PFSK-1 (cell line): Measurements from ENCODE around the gene KMT2B.

Experiments used
- POLR2AphosphoS5 ChIP-seq: IDR thresholded peaks from 2 replicates; pipeline ENCODE4 v1.6.1; 2012; ENCODE audit warnings: low read depth, mild to moderate bottlenecking, control low read depth, low read length, moderate library complexity
- SIN3A ChIP-seq: IDR thresholded peaks from 2 replicates; pipeline ENCODE4 v1.6.1; 2012; ENCODE audit warnings: mild to moderate bottlenecking, low read length, moderate library complexity, borderline replicate concordance; ENCODE audit not compliant: insufficient read depth
- TAF1 ChIP-seq: IDR thresholded peaks from 2 replicates; pipeline ENCODE4 v1.6.1; 2012; ENCODE audit warnings: low read length, control low read depth, borderline replicate concordance; ENCODE audit not compliant: insufficient read depth
- TF ChIP-seq, protein P1 (sequence below), 2 experiments: IDR thresholded peaks; 2 replicates each; pipeline versions ENCODE4 v1.6.1 to v1.8.0; 2011 to 2012; ENCODE audit warnings: low read depth in 2 of 2, low read length in 2 of 2, control low read depth in 1 of 2, inconsistent platforms in 1 of 2, mild to moderate bottlenecking in 1 of 2, moderate library complexity in 1 of 2; ENCODE audit not compliant: insufficient read depth in 1 of 2

DNA sequence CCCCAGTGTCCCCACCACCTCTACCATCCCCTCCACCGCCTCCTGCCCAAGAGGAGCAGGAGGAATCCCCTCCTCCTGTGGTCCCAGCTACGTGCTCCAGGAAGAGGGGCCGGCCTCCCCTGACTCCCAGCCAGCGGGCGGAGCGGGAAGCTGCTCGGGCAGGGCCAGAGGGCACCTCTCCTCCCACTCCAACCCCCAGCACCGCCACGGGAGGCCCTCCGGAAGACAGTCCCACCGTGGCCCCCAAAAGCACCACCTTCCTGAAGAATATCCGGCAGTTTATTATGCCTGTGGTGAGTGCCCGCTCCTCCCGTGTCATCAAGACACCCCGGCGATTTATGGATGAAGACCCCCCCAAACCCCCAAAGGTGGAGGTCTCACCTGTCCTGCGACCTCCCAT, 2.8 kb downstream of the KMT2B start:
- TF ChIP-seq, protein P1, sequence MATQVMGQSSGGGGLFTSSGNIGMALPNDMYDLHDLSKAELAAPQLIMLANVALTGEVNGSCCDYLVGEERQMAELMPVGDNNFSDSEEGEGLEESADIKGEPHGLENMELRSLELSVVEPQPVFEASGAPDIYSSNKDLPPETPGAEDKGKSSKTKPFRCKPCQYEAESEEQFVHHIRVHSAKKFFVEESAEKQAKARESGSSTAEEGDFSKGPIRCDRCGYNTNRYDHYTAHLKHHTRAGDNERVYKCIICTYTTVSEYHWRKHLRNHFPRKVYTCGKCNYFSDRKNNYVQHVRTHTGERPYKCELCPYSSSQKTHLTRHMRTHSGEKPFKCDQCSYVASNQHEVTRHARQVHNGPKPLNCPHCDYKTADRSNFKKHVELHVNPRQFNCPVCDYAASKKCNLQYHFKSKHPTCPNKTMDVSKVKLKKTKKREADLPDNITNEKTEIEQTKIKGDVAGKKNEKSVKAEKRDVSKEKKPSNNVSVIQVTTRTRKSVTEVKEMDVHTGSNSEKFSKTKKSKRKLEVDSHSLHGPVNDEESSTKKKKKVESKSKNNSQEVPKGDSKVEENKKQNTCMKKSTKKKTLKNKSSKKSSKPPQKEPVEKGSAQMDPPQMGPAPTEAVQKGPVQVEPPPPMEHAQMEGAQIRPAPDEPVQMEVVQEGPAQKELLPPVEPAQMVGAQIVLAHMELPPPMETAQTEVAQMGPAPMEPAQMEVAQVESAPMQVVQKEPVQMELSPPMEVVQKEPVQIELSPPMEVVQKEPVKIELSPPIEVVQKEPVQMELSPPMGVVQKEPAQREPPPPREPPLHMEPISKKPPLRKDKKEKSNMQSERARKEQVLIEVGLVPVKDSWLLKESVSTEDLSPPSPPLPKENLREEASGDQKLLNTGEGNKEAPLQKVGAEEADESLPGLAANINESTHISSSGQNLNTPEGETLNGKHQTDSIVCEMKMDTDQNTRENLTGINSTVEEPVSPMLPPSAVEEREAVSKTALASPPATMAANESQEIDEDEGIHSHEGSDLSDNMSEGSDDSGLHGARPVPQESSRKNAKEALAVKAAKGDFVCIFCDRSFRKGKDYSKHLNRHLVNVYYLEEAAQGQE (IDR thresholded peaks at IDR 0.05; ENCODE audit: insufficient read depth in 1 of 2, low read depth in 2 of 2, low read length in 2 of 2) = no peak
- TF ChIP-seq SIN3A (no peak), POLR2AphosphoS5 (no peak), TAF1 (no peak)
